ENCODE measurements around the gene RCHY1.
"Not testable (repeated sequence)": the region's sequence is repeated elsewhere in the genome, so short reads cannot be mapped to it uniquely, and the experiment has no call there.

RCHY1 gene

GRCh38 chr4:75514949-75515612 lies 878 bp upstream of the RCHY1 start:
- DNase-seq, result peak; percentile 36

GRCh38 chr4:75513526-75514130 lies 575 bp downstream of the RCHY1 start:
- DNase-seq, result no peak

GRCh38 chr4:75512386-75513211 lies 1.6 kb downstream of the RCHY1 start:
- DNase-seq, result peak; percentile 96

GRCh38 chr4:75511841-75512240 lies 2.4 kb downstream of the RCHY1 start:
- DNase-seq, result peak; percentile 40

- not testable (repeated sequence) for DNase-seq
Measured at GRCh38 chr4:75509592-75509991, 4.6 kb downstream of the RCHY1 start.

- DNase-seq, result no peak
Measured at GRCh38 chr4:75505630-75506029, 8.6 kb downstream of the RCHY1 start.

- no peak for DNase-seq
Measured at GRCh38 chr4:75502671-75503070, 11.5 kb downstream of the RCHY1 start.

- no peak for DNase-seq
Measured at GRCh38 chr4:75499900-75500299, 14.3 kb downstream of the RCHY1 start.

GRCh38 chr4:75498041-75498440 lies 16.2 kb downstream of the RCHY1 start:
- no peak for DNase-seq

- DNase-seq, result no peak
Measured at GRCh38 chr4:75497133-75497532, 17.1 kb downstream of the RCHY1 start.

- no peak for DNase-seq
Measured at GRCh38 chr4:75496406-75496805, 17.8 kb downstream of the RCHY1 start.

GRCh38 chr4:75495476-75495875 lies 18.7 kb downstream of the RCHY1 start:
- DNase-seq, result no peak

- no peak for DNase-seq
Measured at GRCh38 chr4:75494563-75494962, 19.6 kb downstream of the RCHY1 start.

- DNase-seq, result no peak
Measured at GRCh38 chr4:75490155-75490554, 24.0 kb downstream of the RCHY1 start.

GRCh38 chr4:75484190-75484589 lies 30.0 kb downstream of the RCHY1 start:
- no peak for DNase-seq

GRCh38 chr4:75477201-75477600 lies 37.0 kb downstream of the RCHY1 start:
- DNase-seq, result no peak

- no peak for DNase-seq
Measured at GRCh38 chr4:75470738-75471137, 43.5 kb downstream of the RCHY1 start.

- DNase-seq, result no peak
Measured at GRCh38 chr4:75469896-75470295, 44.3 kb downstream of the RCHY1 start.

GRCh38 chr4:75457365-75457764 lies 56.8 kb downstream of the RCHY1 start:
- DNase-seq, result no peak

- no peak for DNase-seq
Measured at GRCh38 chr4:75434105-75434504, 80.1 kb downstream of the RCHY1 start.

GRCh38 chr4:75432683-75433082 lies 81.5 kb downstream of the RCHY1 start:
- no peak for DNase-seq

GRCh38 chr4:75429208-75429607 lies 85.0 kb downstream of the RCHY1 start:
- DNase-seq, result no peak
